HG03108 (cell line): ENCODE measurements around the gene ZNF571.

ENCODE experiments used
- ATAC-seq: cut with Tn5 transposase; IDR thresholded peaks from one replicate; pipeline ENCODE4 v1.9.1; 2021; ENCODE audit warnings: moderate library complexity; ENCODE audit not compliant: unreplicated experiment

ZNF571 gene

DNA sequence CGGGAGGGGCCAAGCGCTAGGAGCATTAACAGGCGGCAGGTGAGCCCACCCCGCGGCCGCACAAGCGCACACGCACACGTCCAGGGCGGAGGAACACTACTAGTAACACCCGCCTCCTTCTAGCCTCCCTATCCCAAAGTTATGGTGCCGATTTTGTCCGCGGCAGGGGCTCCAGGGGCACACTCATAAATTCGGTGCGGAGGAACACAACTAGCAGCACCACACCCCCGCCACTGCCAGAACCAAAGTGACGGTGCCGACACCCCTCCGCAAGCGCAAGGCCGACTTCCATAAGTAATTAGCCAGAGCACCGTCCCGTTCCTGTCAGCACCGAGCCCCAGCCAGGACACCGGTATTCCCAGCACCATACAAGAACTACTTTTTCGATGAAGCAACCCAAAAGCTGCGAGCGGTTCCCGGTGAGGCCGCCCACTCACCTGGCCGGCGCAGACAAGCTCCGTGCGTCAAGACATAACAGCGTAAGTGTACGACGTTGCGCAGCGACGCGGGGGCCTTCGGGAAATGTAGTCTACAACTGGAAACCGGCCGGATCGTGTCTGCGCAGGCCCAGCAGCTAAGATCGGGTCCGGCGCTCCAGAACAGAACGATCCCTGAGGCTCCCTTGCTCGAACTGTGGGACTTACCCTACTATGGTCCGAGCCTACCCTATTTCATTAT, at the start of gene ZNF571, which contains the start of gene ZNF540:
Gene ZNF571 (minus strand): TSS at position 489 of the 678 bp plus-strand sequence. CDS start 8,116 bp downstream, outside the sequence.
Gene ZNF540 (plus strand): TSS at position 573 of the 678 bp plus-strand sequence. CDS start 3,572 bp downstream, outside the sequence.
- peak; percentile 94 for ATAC-seq

DNA sequence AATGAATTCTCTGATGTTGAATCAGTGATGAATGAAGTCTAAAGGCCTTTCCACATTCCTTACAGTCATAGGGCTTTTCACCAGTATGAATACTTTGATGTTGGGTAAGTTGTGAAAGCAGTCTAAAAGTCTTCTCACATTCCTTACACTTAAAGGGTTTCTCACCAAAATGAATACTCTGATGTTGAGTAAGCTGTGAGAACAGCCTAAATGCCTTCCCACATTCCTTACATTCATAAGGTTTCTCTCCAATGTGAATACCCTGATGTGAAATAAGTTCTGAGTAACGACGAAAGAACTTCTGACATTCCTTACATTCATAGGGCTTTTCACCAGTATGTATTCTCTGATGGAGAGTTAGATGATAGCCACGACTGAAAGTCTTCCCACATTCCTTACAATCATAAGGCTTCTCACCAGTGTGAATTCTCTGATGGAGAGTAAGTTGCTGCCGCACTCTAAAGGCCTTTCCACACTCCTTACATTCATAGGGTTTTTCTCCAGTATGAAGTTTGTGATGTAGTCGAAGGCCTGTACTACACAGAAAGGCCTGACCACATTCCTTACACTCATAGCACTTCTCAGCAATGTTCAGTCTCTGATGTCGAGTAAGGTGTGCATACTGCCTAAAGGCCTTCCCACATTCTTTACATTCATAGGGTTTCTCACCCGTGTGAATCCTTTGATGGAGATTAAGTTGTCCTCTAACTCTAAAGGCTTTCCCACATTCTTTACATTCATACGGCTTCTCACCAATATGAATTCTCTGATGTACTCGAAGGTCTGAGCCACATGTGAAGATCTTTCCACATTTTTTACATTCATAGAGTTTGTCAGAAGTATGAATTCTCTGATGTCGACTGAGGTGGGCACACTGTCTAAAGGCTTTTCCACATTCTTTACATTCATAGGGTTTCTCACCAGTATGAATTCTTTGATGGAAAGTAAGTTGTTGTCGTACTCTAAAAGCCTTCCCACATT, 40.8 kb upstream of the ZNF571 start:
- ATAC-seq, result no peak

DNA sequence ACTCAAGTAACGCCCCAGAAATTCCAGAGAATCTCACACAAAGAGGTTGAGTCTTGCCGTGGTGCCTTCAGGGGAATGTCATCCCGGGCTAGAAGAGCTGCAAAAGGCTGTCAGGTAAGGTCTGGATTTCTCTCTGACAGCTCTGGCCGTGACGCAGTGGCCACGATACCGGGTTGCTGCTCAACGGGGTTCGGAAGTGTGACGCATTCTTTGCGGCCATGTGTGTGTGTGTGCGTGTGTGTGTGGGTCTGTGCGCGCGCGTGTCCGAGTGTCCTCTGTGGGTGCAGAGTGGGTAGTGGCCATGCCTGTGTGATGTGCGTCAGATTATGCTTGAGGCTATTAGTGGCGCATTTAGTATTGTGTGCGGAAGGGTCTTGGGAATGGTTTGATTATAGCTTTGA, 390 bp upstream of the ZNF571 start:
- ATAC-seq, result peak; percentile 23

DNA sequence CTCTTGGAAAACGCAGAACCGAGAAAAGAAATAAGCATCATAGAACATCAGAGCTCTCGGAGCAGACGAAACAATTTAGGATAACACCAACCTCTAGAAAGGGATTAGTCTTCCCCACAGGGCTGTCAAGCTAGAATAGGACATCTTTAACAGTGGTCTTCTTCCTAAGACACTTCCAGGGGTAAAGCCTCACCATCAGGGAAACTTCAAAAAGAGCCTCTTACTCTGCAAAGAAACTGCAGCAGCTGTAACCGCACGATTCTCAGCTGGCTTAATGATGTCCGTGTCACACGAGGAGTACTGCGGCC, 642 bp downstream of the ZNF571 start:
- peak; percentile 18 for ATAC-seq

DNA sequence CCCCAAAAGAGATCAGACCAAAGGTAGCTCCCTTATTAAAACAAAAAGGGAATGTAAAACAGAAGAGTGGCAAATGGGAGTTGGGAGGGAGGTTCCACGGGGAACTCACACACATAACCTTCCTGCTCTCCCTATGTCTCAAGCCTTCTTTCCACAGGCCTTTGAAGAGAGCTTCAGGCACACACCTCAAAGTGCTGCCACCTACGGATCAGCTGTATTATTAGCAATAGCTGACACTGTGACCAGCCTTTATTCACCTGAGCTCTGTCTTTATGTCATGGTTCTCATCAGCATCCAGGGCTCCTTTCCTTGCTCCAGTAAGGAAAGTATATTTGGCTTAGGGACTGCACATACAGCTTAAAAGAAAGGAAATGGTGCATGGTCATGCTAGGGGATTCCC, 11.3 kb downstream of the ZNF571 start:
- ATAC-seq, result no peak

DNA sequence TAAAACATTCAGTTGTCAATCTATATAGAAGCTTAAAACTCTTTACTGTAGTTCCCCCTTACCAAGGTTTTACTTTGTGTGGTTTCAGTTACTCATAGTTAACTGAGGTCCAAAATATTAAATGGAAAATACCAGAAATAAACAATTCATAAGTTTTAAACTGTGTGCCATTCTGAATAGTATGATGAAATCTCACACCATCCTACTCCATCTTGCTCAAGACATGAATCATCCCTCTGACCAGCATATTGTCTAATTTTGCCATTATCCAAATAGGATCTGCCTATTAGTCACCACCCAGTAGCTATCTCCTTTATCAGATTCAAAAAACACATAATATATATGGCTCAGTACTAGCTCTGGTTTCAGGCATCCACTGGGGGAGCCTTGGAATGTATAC, 22.4 kb downstream of the ZNF571 start:
- ATAC-seq, result no peak

DNA sequence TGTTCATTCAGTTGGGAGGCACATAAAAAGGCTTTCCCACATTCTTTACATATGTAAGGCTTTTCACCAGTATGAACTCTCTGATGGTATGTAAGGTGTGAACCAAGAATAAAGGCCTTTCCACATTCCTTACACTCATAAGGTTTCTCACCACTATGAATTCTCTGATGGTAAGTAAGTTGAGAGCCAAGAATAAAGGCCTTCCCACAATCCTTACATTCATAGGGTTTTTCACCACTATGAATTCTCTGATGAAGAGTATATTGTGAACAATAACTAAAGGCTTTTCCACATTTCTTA, 29.3 kb downstream of the ZNF571 start:
- no peak for ATAC-seq

DNA sequence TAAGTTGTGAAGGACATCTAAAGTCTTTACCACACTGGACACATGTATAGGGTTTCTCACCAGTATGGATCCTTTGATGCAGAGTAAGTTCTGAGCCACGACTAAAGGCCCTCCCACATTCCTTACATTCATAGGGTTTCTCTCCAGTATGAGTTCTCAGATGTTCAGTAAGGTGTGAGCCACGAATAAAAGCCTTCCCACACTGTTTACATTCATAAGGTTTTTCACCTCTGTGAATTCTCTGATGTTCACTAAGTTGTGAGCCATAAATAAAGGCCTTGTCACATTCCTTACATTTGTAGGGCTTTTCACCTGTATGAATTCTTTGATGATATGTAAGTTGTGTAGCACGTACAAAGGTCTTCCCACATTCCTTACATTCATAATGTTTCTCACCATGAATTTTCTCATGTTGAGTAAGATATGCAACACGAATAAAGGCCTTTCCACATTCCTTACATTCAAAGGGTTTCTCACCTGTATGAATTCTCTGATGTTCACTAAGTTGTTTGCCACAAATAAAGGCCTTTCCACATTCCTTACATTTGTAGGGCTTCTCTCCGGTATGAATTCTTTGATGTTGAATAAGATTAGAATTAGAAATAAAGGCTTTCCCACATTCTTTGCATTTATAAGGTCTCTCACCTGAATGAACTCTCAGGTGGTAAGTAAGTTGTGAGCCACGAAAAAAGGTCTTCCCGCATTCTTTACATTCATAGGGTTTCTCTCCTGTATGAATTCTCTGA, 29.8 kb downstream of the ZNF571 start:
- ATAC-seq, result no peak

DNA sequence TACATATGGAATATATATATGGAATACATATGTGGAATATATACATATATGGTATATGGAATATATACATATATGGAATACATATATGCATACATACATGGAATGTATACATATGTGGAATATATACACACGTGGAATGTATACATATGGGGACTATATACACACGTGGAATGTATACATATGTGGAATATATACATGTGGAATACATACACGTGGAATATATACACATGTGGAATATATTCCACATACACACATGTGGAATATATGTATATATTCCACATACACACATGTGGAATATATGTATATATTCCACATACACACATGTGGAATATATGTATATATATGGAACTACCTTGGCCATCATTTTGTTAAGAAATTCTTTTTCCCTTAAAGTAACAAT, 31.1 kb downstream of the ZNF571 start:
- ATAC-seq, result no peak

DNA sequence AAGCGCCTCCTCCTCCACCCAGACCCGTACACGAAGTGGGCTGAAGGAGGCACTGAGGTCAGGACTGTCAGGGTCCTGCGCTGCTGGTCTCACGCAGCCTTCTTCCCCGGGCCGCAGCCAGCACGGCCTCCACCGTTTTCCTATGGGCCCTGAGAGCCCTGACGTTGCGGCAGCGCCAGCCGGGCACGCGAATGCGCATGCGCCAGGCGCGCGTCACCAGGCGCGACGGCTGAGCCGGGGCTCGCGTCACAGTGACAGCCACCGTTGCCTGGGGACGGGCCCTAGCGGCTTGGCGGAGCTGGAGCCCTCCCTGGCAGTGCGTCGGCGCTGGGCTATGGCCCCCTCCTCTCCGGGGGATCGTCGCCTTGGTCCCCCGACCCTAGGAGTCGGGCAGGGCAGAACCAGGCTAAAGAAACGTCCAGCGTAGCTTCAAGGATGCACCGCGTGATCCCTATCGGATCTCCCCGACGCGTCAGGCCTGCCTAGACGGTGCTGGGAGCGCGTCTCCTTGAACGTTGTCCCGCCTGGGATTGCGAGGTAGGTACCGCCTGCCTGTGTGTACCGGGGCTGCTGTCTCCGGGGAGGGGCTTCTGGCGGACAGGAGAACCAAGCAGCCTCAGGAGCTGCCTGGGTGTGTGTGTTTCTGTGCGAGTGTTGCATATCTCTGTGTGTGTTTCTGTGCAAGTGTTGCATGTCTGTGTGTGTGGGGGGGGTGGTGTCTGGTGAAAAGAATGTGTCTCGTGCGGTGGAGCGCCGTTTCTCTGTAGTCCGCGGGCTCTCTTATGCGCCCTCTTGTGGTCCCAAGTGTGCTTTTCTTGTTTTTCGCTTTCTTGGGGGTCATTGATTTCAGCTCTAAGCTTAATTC, 43.2 kb downstream of the ZNF571 start:
- ATAC-seq, result no peak

DNA sequence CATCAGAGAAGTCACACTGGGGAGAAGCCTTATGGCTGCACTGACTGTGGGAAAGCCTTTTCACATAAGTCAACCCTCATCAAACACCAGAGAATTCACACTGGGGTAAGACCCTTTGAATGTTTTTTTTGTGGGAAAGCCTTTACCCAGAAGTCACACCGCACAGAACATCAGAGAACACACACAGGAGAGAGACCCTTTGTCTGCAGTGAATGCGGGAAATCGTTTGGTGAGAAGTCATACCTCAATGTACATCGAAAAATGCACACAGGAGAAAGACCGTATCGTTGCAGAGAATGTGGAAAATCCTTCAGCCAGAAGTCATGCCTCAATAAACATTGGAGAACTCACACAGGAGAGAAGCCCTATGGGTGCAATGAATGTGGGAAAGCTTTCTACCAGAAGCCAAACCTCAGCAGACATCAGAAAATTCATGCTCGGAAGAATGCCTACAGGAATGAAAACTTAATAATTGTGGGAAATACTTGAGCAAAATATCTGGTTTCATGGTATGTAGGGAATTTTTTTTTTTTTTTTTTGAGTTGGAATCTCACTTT, 57.1 kb downstream of the ZNF571 start:
- ATAC-seq, result no peak

DNA sequence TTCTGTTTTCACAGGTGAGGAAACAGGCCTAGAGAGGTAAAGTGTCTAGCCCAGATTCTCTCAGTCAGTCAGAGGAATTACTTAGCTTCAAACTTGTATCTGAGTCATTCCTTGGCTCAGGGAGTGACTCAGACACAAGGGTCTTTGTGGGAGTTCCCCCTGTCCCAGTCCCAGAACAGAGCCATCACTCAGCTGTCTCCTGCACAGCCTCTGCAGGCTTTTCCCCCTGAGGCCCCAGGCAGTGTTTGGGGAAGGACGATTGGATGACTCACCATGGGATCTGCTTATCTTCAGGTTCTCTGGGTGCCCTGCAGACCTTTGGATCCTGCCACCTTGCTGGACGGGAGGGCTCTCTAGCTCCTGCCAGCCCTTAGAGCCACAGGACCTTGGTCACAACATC, 74.7 kb downstream of the ZNF571 start:
- no peak for ATAC-seq
